GM23338 (cell line): ENCODE measurements around the gene AP3B2. TPM values are rescaled to one million over a fixed set of nuclear protein-coding genes. Genes with fewer than 3 reads are reported as not detected.

Source experiments
- ATAC-seq: fragments of 200-7000 bp; cut with Tn5 transposase; 3 replicates; pipeline ENCODE4 v1.9.1; 2020
- DNase-seq: peaks from one replicate; pipeline ENCODE4 v3.0.0-alpha.2; 2015; ENCODE audit warnings: low spot score
- H2AFZ ChIP-seq: fragments of 200-600 bp; sonication (generic); 2 replicates; pipeline ENCODE4 v1.8.0; 2016; ENCODE audit warnings: antibody characterized with exemption, mild to moderate bottlenecking, moderate library complexity
- H3F3A ChIP-seq: fragments of 200-600 bp; sonication (generic); replicated peaks from 2 replicates; pipeline ENCODE4 v1.8.0; 2017; ENCODE audit warnings: antibody characterized with exemption, mixed run types, low read depth
- H3K27ac ChIP-seq: fragments of 200-600 bp; sonication (generic); 2 replicates; pipeline ENCODE4 v1.6.1; 2016; ENCODE audit warnings: low read depth
- H3K27me3 ChIP-seq: fragments of 200-600 bp; sonication (generic); 2 replicates; pipeline ENCODE4 v1.8.0; 2016; ENCODE audit warnings: mild to moderate bottlenecking, mixed run types, moderate library complexity; ENCODE audit not compliant: insufficient read depth
- H3K36me3 ChIP-seq: fragments of 200-600 bp; sonication (generic); 2 replicates; pipeline ENCODE4 v1.8.0; 2016; ENCODE audit warnings: mild to moderate bottlenecking; ENCODE audit not compliant: insufficient read depth
- H3K4me1 ChIP-seq: fragments of 200-600 bp; sonication (generic); 2 replicates; pipeline ENCODE4 v1.8.0; 2016; ENCODE audit warnings: mild to moderate bottlenecking, moderate library complexity; ENCODE audit not compliant: insufficient read depth
- H3K4me2 ChIP-seq: fragments of 200-600 bp; sonication (generic); 2 replicates; pipeline ENCODE4 v1.7.1; 2017; ENCODE audit warnings: mixed run types
- H3K4me3 ChIP-seq: fragments of 200-600 bp; sonication (generic); 2 replicates; pipeline ENCODE4 v1.6.1; 2016; ENCODE audit warnings: mixed run types
- H3K79me2 ChIP-seq: fragments of 200-600 bp; sonication (generic); replicated peaks from 2 replicates; pipeline ENCODE4 v1.8.0; 2017; ENCODE audit warnings: mild to moderate bottlenecking; ENCODE audit not compliant: insufficient read depth
- H3K9me2 ChIP-seq: fragments of 200-600 bp; sonication (generic); 2 replicates; pipeline ENCODE4 v1.8.0; 2017; ENCODE audit not compliant: insufficient read depth
- H4K20me1 ChIP-seq: fragments of 200-600 bp; sonication (generic); replicated peaks from 2 replicates; pipeline ENCODE4 v1.8.0; 2017; ENCODE audit warnings: mild to moderate bottlenecking; ENCODE audit not compliant: insufficient read depth
- H3K27ac Mint-ChIP-seq: 2 replicates; pipeline ENCODE4 v1.8.0; 2020; ENCODE audit warnings: inconsistent platforms, mild to moderate bottlenecking, moderate library complexity, mixed read lengths
- H3K27me3 Mint-ChIP-seq: 3 replicates; pipeline ENCODE4 v1.8.0; 2022; ENCODE audit warnings: low read depth, mild to moderate bottlenecking, moderate library complexity, mixed read lengths, inconsistent platforms; ENCODE audit not compliant: insufficient read depth, poor library complexity
- H3K36me3 Mint-ChIP-seq: 3 replicates; pipeline ENCODE4 v1.8.0; 2021; ENCODE audit warnings: low read depth, mild to moderate bottlenecking, inconsistent platforms, moderate library complexity, mixed read lengths
- H3K4me1 Mint-ChIP-seq: 3 replicates; pipeline ENCODE4 v1.8.0; 2020; ENCODE audit warnings: mild to moderate bottlenecking, inconsistent platforms, mixed read lengths
- H3K4me3 Mint-ChIP-seq: 3 replicates; pipeline ENCODE4 v1.8.0; 2021; ENCODE audit warnings: moderate library complexity, mild to moderate bottlenecking, inconsistent platforms, mixed read lengths
- H3K9me3 Mint-ChIP-seq: 3 replicates; pipeline ENCODE4 v1.8.0; 2020; ENCODE audit warnings: moderate library complexity, mild to moderate bottlenecking, inconsistent platforms, mixed read lengths
- CREB1 ChIP-seq: fragments of 250-450 bp; sonication (Bioruptor Pico); IDR thresholded peaks from 2 replicates; pipeline ENCODE4 v1.5.0; 2020; ENCODE audit warnings: low read depth, mild to moderate bottlenecking, moderate library complexity
- EZH2 ChIP-seq: fragments of 200-600 bp; sonication (generic); IDR thresholded peaks from one replicate; pipeline ENCODE4 v1.8.0; 2017; ENCODE audit warnings: antibody characterized with exemption, mild to moderate bottlenecking, low read depth; ENCODE audit not compliant: unreplicated experiment
- EZH2phosphoT487 ChIP-seq: fragments of 200-600 bp; sonication (generic); IDR thresholded peaks from one replicate; pipeline ENCODE4 v1.8.1; 2018; ENCODE audit warnings: antibody characterized with exemption; ENCODE audit not compliant: unreplicated experiment
- JUNB ChIP-seq: IDR thresholded peaks from one replicate; pipeline ENCODE4 v1.6.1; 2016; ENCODE audit warnings: antibody characterized with exemption; ENCODE audit not compliant: unreplicated experiment
- NANOG ChIP-seq: IDR thresholded peaks from 2 replicates; pipeline ENCODE4 v1.6.1; 2016; ENCODE audit warnings: antibody characterized with exemption, borderline replicate concordance
- POLR2AphosphoS5 ChIP-seq: IDR thresholded peaks from 2 replicates; pipeline ENCODE4 v1.6.1; 2016; ENCODE audit warnings: antibody characterized with exemption, low read depth
- STAT1 ChIP-seq: IDR thresholded peaks from one replicate; pipeline ENCODE4 v1.6.1; 2016; ENCODE audit warnings: antibody characterized with exemption; ENCODE audit not compliant: unreplicated experiment
- ZNF114 ChIP-seq: fragments of 250-450 bp; sonication (Bioruptor Pico); IDR thresholded peaks from 2 replicates; pipeline ENCODE4 v1.5.0; 2020; ENCODE audit warnings: mild to moderate bottlenecking, moderate library complexity
- ZNF331 ChIP-seq: fragments of 250-450 bp; sonication (Bioruptor Pico); IDR thresholded peaks from 2 replicates; pipeline ENCODE4 v1.5.0; 2020; ENCODE audit warnings: low read depth, mild to moderate bottlenecking, moderate library complexity
- polyA plus RNA-seq: library from polyadenylated mRNA; unstranded; fragments of >200 nt; fragmentation: Nextera tagmentation; extraction: Ambion mirVana; gene quantifications from 2 replicates; pipeline ENCODE4 v1.2.1, GENCODE V29; 2016
- total RNA-seq: library from RNA; depleted of rRNA; stranded (reverse); fragments of >200 nt; shearing (Covaris generic); gene quantifications from 2 replicates; pipeline ENCODE4 v1.2.3, GENCODE V29; 2014
- TF ChIP-seq, protein P1 (sequence below), 2 experiments: fragments of 200-600 bp in 1 of 2; sonication (generic) in 1 of 2; conservative IDR thresholded peaks; 2 replicates each; pipeline versions ENCODE4 v1.5.1 to v1.6.1; 2016 to 2017; ENCODE audit warnings: antibody characterized with exemption in 2 of 2, low read depth in 2 of 2, mild to moderate bottlenecking in 2 of 2, moderate library complexity in 1 of 2
- TF ChIP-seq, protein P2 (sequence below): IDR thresholded peaks from one replicate; pipeline ENCODE4 v1.6.1; 2018; ENCODE audit warnings: antibody characterized with exemption; ENCODE audit not compliant: unreplicated experiment
- TF ChIP-seq, protein P3 (sequence below): IDR thresholded peaks from 2 replicates; pipeline ENCODE4 v1.6.1; 2016; ENCODE audit warnings: antibody characterized with exemption
- TF ChIP-seq, protein P4 (sequence below): fragments of 250-450 bp; sonication (Bioruptor Pico); IDR thresholded peaks from 2 replicates; pipeline ENCODE4 v1.5.0; 2020; ENCODE audit warnings: mild to moderate bottlenecking, moderate library complexity

AP3B2 gene
- total and polyA plus RNA-seq, 2 experiments from 2014 or later = 9.5 to 19.2 TPM

DNA sequence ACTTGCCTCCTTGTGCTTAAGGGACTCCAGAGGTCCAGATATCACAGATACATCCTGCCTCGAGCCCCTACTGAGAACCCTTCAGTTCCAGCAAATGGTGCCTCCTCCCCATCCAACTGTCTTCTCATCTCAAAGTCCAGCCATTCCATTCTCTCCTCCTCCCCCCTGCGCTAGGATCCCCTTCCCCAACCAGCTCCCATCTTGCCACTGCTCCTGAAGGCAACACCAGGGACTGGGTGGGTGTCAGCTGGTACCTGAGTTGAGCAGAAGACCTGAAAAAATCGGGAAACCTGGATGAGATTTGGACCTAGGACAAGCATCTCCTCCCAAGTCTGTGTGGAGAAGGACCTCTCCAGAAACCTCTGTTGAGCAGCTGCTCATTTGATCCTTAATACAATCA, 2.4 kb upstream of the AP3B2 start:
- Histone ChIP-seq H3K36me3 (no peaks in the 10 kb centered on the region), H2AFZ (no peak overlapping the region), H3K79me2 (peaks cover 18% of the 10 kb centered on the region), H4K20me1 (no peaks in the 10 kb centered on the region), H3K27me3 (peaks cover 9% of the 10 kb centered on the region), H3F3A (no peaks in the 10 kb centered on the region), H3K4me1 (peaks cover 25% of the 10 kb centered on the region), H3K4me2 (no peak overlapping the region), H3K4me3 (no peak overlapping the region), H3K27ac (no peak overlapping the region), H3K9me2 (0 out of 2 replicates have a peak, but pooled peaks cover 7% of the 10 kb centered on the region)
- Mint-ChIP-seq H3K36me3 (peaks cover 4% of the 10 kb centered on the region; the same call in 1 of the 3 replicates), H3K27ac (no peak overlapping the region), H3K4me1 (peaks cover 5% of the 10 kb centered on the region; the same call in 2 of the 3 replicates), H3K4me3 (no peak overlapping the region), H3K27me3 (peaks cover 12% of the 10 kb centered on the region), H3K9me3 (peaks cover 8% of the 10 kb centered on the region)
- no peak for ATAC-seq
- no peak for DNase-seq
- TF ChIP-seq POLR2AphosphoS5 (no peak), JUNB (no peak), ZNF114 (CRISPR knock-in tag) (no peak), CREB1 (no peak), STAT1 (no peak), EZH2phosphoT487 (no peak), NANOG (no peak), ZNF331 (no peak), EZH2 (no peak)
- TF ChIP-seq, protein P1, sequence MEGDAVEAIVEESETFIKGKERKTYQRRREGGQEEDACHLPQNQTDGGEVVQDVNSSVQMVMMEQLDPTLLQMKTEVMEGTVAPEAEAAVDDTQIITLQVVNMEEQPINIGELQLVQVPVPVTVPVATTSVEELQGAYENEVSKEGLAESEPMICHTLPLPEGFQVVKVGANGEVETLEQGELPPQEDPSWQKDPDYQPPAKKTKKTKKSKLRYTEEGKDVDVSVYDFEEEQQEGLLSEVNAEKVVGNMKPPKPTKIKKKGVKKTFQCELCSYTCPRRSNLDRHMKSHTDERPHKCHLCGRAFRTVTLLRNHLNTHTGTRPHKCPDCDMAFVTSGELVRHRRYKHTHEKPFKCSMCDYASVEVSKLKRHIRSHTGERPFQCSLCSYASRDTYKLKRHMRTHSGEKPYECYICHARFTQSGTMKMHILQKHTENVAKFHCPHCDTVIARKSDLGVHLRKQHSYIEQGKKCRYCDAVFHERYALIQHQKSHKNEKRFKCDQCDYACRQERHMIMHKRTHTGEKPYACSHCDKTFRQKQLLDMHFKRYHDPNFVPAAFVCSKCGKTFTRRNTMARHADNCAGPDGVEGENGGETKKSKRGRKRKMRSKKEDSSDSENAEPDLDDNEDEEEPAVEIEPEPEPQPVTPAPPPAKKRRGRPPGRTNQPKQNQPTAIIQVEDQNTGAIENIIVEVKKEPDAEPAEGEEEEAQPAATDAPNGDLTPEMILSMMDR (conservative IDR thresholded peaks at IDR 0.05; ENCODE audit: low read depth in 2 of 2) = no peak
- TF ChIP-seq, protein P2, sequence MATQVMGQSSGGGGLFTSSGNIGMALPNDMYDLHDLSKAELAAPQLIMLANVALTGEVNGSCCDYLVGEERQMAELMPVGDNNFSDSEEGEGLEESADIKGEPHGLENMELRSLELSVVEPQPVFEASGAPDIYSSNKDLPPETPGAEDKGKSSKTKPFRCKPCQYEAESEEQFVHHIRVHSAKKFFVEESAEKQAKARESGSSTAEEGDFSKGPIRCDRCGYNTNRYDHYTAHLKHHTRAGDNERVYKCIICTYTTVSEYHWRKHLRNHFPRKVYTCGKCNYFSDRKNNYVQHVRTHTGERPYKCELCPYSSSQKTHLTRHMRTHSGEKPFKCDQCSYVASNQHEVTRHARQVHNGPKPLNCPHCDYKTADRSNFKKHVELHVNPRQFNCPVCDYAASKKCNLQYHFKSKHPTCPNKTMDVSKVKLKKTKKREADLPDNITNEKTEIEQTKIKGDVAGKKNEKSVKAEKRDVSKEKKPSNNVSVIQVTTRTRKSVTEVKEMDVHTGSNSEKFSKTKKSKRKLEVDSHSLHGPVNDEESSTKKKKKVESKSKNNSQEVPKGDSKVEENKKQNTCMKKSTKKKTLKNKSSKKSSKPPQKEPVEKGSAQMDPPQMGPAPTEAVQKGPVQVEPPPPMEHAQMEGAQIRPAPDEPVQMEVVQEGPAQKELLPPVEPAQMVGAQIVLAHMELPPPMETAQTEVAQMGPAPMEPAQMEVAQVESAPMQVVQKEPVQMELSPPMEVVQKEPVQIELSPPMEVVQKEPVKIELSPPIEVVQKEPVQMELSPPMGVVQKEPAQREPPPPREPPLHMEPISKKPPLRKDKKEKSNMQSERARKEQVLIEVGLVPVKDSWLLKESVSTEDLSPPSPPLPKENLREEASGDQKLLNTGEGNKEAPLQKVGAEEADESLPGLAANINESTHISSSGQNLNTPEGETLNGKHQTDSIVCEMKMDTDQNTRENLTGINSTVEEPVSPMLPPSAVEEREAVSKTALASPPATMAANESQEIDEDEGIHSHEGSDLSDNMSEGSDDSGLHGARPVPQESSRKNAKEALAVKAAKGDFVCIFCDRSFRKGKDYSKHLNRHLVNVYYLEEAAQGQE = no peak
- TF ChIP-seq, protein P3, sequence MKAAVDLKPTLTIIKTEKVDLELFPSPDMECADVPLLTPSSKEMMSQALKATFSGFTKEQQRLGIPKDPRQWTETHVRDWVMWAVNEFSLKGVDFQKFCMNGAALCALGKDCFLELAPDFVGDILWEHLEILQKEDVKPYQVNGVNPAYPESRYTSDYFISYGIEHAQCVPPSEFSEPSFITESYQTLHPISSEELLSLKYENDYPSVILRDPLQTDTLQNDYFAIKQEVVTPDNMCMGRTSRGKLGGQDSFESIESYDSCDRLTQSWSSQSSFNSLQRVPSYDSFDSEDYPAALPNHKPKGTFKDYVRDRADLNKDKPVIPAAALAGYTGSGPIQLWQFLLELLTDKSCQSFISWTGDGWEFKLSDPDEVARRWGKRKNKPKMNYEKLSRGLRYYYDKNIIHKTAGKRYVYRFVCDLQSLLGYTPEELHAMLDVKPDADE = no peak
- TF ChIP-seq, protein P4, sequence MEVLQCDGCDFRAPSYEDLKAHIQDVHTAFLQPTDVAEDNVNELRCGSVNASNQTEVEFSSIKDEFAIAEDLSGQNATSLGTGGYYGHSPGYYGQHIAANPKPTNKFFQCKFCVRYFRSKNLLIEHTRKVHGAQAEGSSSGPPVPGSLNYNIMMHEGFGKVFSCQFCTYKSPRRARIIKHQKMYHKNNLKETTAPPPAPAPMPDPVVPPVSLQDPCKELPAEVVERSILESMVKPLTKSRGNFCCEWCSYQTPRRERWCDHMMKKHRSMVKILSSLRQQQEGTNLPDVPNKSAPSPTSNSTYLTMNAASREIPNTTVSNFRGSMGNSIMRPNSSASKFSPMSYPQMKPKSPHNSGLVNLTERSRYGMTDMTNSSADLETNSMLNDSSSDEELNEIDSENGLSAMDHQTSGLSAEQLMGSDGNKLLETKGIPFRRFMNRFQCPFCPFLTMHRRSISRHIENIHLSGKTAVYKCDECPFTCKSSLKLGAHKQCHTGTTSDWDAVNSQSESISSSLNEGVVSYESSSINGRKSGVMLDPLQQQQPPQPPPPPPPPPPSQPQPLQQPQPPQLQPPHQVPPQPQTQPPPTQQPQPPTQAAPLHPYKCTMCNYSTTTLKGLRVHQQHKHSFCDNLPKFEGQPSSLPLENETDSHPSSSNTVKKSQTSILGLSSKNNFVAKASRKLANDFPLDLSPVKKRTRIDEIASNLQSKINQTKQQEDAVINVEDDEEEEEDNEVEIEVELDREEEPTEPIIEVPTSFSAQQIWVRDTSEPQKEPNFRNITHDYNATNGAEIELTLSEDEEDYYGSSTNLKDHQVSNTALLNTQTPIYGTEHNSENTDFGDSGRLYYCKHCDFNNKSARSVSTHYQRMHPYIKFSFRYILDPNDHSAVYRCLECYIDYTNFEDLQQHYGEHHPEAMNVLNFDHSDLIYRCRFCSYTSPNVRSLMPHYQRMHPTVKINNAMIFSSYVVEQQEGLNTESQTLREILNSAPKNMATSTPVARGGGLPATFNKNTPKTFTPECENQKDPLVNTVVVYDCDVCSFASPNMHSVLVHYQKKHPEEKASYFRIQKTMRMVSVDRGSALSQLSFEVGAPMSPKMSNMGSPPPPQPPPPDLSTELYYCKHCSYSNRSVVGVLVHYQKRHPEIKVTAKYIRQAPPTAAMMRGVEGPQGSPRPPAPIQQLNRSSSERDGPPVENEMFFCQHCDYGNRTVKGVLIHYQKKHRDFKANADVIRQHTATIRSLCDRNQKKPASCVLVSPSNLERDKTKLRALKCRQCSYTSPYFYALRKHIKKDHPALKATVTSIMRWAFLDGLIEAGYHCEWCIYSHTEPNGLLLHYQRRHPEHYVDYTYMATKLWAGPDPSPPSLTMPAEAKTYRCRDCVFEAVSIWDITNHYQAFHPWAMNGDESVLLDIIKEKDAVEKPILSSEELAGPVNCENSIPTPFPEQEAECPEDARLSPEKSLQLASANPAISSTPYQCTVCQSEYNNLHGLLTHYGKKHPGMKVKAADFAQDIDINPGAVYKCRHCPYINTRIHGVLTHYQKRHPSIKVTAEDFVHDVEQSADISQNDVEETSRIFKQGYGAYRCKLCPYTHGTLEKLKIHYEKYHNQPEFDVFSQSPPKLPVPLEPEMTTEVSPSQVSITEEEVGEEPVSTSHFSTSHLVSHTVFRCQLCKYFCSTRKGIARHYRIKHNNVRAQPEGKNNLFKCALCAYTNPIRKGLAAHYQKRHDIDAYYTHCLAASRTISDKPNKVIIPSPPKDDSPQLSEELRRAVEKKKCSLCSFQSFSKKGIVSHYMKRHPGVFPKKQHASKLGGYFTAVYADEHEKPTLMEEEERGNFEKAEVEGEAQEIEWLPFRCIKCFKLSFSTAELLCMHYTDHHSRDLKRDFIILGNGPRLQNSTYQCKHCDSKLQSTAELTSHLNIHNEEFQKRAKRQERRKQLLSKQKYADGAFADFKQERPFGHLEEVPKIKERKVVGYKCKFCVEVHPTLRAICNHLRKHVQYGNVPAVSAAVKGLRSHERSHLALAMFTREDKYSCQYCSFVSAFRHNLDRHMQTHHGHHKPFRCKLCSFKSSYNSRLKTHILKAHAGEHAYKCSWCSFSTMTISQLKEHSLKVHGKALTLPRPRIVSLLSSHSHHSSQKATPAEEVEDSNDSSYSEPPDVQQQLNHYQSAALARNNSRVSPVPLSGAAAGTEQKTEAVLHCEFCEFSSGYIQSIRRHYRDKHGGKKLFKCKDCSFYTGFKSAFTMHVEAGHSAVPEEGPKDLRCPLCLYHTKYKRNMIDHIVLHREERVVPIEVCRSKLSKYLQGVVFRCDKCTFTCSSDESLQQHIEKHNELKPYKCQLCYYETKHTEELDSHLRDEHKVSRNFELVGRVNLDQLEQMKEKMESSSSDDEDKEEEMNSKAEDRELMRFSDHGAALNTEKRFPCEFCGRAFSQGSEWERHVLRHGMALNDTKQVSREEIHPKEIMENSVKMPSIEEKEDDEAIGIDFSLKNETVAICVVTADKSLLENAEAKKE (CRISPR knock-in tag) = no peak
